ENCODE results near the gene POMGNT2. TPM values are rescaled to one million over a fixed set of nuclear protein-coding genes. Genes with fewer than 3 reads are reported as not detected.

POMGNT2 gene
- total and polyA plus RNA-seq, 4 donors = 5.8 to 6.6 (median 6.5) TPM

DNA sequence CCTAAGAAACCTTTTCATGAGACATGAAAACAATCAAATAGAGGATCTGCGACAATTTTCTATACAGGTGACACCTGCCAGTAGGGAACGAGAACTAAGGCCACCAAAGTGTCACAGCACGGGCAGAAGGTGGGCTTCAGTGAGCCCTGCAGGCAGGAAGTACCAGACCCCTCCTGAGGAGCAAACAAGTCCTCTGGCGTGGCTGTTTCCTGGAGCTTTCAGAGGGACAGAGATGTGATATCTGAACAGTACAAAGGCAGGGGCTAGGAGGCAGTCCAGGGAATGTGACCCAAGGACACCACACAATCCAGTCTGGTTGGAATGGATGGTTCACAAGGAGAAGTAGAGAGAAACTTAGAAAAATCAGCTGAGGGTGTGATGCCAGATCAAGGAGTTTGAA lies 16.8 kb downstream of the POMGNT2 start:
- WGBS = 93% methylated on average over 4 of the region's 4 CpGs
- TF ChIP-seq, protein P1, sequence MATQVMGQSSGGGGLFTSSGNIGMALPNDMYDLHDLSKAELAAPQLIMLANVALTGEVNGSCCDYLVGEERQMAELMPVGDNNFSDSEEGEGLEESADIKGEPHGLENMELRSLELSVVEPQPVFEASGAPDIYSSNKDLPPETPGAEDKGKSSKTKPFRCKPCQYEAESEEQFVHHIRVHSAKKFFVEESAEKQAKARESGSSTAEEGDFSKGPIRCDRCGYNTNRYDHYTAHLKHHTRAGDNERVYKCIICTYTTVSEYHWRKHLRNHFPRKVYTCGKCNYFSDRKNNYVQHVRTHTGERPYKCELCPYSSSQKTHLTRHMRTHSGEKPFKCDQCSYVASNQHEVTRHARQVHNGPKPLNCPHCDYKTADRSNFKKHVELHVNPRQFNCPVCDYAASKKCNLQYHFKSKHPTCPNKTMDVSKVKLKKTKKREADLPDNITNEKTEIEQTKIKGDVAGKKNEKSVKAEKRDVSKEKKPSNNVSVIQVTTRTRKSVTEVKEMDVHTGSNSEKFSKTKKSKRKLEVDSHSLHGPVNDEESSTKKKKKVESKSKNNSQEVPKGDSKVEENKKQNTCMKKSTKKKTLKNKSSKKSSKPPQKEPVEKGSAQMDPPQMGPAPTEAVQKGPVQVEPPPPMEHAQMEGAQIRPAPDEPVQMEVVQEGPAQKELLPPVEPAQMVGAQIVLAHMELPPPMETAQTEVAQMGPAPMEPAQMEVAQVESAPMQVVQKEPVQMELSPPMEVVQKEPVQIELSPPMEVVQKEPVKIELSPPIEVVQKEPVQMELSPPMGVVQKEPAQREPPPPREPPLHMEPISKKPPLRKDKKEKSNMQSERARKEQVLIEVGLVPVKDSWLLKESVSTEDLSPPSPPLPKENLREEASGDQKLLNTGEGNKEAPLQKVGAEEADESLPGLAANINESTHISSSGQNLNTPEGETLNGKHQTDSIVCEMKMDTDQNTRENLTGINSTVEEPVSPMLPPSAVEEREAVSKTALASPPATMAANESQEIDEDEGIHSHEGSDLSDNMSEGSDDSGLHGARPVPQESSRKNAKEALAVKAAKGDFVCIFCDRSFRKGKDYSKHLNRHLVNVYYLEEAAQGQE (IDR thresholded peaks at IDR 0.05) = no peak
- TF ChIP-seq, protein P2, sequence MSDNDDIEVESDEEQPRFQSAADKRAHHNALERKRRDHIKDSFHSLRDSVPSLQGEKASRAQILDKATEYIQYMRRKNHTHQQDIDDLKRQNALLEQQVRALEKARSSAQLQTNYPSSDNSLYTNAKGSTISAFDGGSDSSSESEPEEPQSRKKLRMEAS (IDR thresholded peaks at IDR 0.05) = no peak
- TF ChIP-seq RAD21 (IDR thresholded peaks at IDR 0.05) = no peak
- no peak for TF ChIP-seq FOXA1 (IDR thresholded peaks at IDR 0.05)
- no peak for TF ChIP-seq JUND (IDR thresholded peaks at IDR 0.05)
- TF ChIP-seq FOXA2 (IDR thresholded peaks at IDR 0.05) = no peak
- TF ChIP-seq NR2F2 (IDR thresholded peaks at IDR 0.05) = no peak
- TF ChIP-seq, protein P3, sequence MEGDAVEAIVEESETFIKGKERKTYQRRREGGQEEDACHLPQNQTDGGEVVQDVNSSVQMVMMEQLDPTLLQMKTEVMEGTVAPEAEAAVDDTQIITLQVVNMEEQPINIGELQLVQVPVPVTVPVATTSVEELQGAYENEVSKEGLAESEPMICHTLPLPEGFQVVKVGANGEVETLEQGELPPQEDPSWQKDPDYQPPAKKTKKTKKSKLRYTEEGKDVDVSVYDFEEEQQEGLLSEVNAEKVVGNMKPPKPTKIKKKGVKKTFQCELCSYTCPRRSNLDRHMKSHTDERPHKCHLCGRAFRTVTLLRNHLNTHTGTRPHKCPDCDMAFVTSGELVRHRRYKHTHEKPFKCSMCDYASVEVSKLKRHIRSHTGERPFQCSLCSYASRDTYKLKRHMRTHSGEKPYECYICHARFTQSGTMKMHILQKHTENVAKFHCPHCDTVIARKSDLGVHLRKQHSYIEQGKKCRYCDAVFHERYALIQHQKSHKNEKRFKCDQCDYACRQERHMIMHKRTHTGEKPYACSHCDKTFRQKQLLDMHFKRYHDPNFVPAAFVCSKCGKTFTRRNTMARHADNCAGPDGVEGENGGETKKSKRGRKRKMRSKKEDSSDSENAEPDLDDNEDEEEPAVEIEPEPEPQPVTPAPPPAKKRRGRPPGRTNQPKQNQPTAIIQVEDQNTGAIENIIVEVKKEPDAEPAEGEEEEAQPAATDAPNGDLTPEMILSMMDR (IDR thresholded peaks at IDR 0.05; ENCODE audit: low read depth, low read length, missing input control) = no peak
- TF ChIP-seq, protein P4, sequence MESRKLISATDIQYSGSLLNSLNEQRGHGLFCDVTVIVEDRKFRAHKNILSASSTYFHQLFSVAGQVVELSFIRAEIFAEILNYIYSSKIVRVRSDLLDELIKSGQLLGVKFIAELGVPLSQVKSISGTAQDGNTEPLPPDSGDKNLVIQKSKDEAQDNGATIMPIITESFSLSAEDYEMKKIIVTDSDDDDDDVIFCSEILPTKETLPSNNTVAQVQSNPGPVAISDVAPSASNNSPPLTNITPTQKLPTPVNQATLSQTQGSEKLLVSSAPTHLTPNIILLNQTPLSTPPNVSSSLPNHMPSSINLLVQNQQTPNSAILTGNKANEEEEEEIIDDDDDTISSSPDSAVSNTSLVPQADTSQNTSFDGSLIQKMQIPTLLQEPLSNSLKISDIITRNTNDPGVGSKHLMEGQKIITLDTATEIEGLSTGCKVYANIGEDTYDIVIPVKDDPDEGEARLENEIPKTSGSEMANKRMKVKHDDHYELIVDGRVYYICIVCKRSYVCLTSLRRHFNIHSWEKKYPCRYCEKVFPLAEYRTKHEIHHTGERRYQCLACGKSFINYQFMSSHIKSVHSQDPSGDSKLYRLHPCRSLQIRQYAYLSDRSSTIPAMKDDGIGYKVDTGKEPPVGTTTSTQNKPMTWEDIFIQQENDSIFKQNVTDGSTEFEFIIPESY (IDR thresholded peaks at IDR 0.05) = no peak
- TF ChIP-seq GABPA (IDR thresholded peaks at IDR 0.05 in 1 of 2, conservative IDR thresholded peaks at IDR 0.05 in 1 of 2) = no peak
- TF ChIP-seq, protein P5, sequence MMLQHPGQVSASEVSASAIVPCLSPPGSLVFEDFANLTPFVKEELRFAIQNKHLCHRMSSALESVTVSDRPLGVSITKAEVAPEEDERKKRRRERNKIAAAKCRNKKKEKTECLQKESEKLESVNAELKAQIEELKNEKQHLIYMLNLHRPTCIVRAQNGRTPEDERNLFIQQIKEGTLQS (IDR thresholded peaks at IDR 0.05) = no peak
- TF ChIP-seq YY1 (IDR thresholded peaks at IDR 0.05) = no peak
- TF ChIP-seq TAF1 (conservative IDR thresholded peaks at IDR 0.05) = no peak
- no peak for TF ChIP-seq EGR1 (IDR thresholded peaks at IDR 0.05; ENCODE audit: low read depth in 2 of 2)
- Histone ChIP-seq H3K9ac (ENCODE audit: low read depth in 1 of 2, low read length in 2 of 2) (no peak overlapping the region), H3K27me3 (ENCODE audit: control insufficient read depth in 4 of 4, insufficient read depth in 4 of 4, low read length in 3 of 4) (no peaks in the 10 kb centered on the region), H3K36me3 (ENCODE audit: control insufficient read depth in 4 of 4, insufficient read depth in 3 of 4, low read depth in 1 of 4, low read length in 3 of 4) (no peaks in the 10 kb centered on the region), H3K9me3 (ENCODE audit: control insufficient read depth in 4 of 4, low read length in 3 of 4) (no peaks in the 10 kb centered on the region), H3K4me1 (ENCODE audit: control insufficient read depth in 4 of 4, insufficient read depth in 4 of 4, low read length in 3 of 4) (peaks cover 0 to 5% (median under 1%) of the 10 kb centered on the region in 4 donors), H3K27ac (ENCODE audit: low read depth in 1 of 2, low read length in 2 of 2) (no peak overlapping the region), H3K4me3 (ENCODE audit: low read depth in 1 of 3, low read length in 3 of 3) (no peak overlapping the region)
- no peak for DNase-seq (ENCODE audit: low spot score)

DNA sequence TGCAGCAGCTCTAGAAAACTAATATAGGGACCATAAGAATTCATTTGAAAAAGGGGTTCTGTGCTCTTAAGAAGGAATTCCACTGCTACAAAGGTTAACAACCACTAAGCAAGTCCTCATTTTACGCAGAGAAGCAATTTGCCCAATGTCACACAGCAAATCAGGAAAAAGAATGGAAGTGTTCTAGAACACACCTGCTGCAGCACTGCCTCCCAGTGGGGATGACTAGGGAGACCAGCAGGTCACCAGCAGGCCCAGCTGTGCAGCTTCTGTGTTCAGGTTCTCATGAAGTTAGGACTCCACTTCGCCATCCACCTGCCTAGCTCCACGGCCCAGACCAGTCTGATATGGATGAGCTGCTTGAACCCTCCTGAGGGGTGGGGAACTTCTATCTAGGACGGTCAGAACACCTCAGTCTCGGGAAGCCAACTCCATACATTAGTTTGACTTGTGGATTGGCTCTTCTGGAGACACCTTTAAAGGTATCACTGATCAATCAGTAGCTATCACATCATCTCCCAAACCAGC lies 18.6 kb downstream of the POMGNT2 start:
- WGBS = 91% methylated on average over 5 of the region's 5 CpGs
- peaks cover 0 to 5% (median under 1%) of the 10 kb centered on the region in 4 donors for H3K4me1 ChIP-seq (ENCODE audit: control insufficient read depth in 4 of 4, insufficient read depth in 4 of 4, low read length in 3 of 4)

More for the DNA sequence above, 18.6 kb downstream of the POMGNT2 start:
- no peak overlapping the region for H3K27ac ChIP-seq (ENCODE audit: low read depth in 1 of 2, low read length in 2 of 2)
- H3K9me3 ChIP-seq (ENCODE audit: control insufficient read depth in 4 of 4, low read length in 3 of 4) = no peaks in the 10 kb centered on the region
- no peaks in the 10 kb centered on the region for H3K27me3 ChIP-seq (ENCODE audit: control insufficient read depth in 4 of 4, insufficient read depth in 4 of 4, low read length in 3 of 4)
- H3K4me3 ChIP-seq (ENCODE audit: low read depth in 1 of 3, low read length in 3 of 3) = no peak overlapping the region
- H3K9ac ChIP-seq (ENCODE audit: low read depth in 1 of 2, low read length in 2 of 2) = no peak overlapping the region
- DNase-seq (ENCODE audit: low spot score) = no peak
- H3K36me3 ChIP-seq (ENCODE audit: control insufficient read depth in 4 of 4, insufficient read depth in 3 of 4, low read depth in 1 of 4, low read length in 3 of 4) = no peaks in the 10 kb centered on the region
- TF ChIP-seq, protein P3 (IDR thresholded peaks at IDR 0.05; ENCODE audit: low read depth, low read length, missing input control) = peak; percentile 55
- TF ChIP-seq RXRA (IDR thresholded peaks at IDR 0.05) = peak in 1 of 2 donors; percentile 13
- peak; percentile 82 to 92 for TF ChIP-seq RAD21 (IDR thresholded peaks at IDR 0.05)
- TF ChIP-seq FOXA2 (IDR thresholded peaks at IDR 0.05) = no peak
- TF ChIP-seq FOXA1 (IDR thresholded peaks at IDR 0.05) = no peak
- no peak for TF ChIP-seq EGR1 (IDR thresholded peaks at IDR 0.05; ENCODE audit: low read depth in 2 of 2)
- TF ChIP-seq GABPA (IDR thresholded peaks at IDR 0.05 in 1 of 2, conservative IDR thresholded peaks at IDR 0.05 in 1 of 2) = no peak

All from liver (tissue), 9 donors.